Measurements from ENCODE around the gene SNX20. TPM values are rescaled to one million over a fixed set of nuclear protein-coding genes. Genes with fewer than 3 reads are reported as not detected.

Gene SNX20
- total and polyA plus RNA-seq, 9 donors, result 0.75 to 1.6 (median 1.3) TPM

DNA sequence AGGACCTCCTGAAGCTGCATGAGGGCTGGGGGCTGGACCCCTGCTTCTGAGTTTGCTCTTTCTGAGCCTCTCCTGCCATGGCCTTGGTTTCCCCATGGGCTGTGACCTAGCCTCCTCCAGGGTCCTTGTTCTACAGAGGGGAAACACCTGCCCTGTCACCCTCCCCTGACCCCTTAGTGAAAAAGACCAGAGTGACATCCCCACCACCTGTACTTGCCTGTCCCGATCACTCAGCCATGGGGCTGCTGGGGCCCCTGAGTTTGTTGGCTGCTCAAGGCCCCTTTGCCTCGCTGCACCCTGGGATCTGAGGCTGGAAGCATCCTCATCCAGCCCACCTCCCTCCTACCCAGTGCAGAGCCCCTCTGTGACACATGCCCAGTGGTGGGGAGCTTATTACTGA is 13.1 kb upstream of the SNX20 start:
- WGBS (ENCODE audit: insufficient coverage), result 90% methylated on average over 1 of the region's 2 CpGs
- no peak overlapping the region for H3K27ac ChIP-seq (ENCODE audit: low read length)
- no peak overlapping the region for H3K4me3 ChIP-seq (ENCODE audit: low read length)
- H3K4me1 ChIP-seq (ENCODE audit: control insufficient read depth, insufficient read depth, low read length), result peaks cover 46% of the 10 kb centered on the region
- peaks cover 6% of the 10 kb centered on the region for H3K27me3 ChIP-seq (ENCODE audit: control insufficient read depth, insufficient read depth, low read length)
- DNase-seq, result no peak
- H3K36me3 ChIP-seq (ENCODE audit: control insufficient read depth, insufficient read depth, low read length), result no peaks in the 10 kb centered on the region
- no peaks in the 10 kb centered on the region for H3K9me3 ChIP-seq (replicated peaks; ENCODE audit: control insufficient read depth, low read depth, low read length)

DNA sequence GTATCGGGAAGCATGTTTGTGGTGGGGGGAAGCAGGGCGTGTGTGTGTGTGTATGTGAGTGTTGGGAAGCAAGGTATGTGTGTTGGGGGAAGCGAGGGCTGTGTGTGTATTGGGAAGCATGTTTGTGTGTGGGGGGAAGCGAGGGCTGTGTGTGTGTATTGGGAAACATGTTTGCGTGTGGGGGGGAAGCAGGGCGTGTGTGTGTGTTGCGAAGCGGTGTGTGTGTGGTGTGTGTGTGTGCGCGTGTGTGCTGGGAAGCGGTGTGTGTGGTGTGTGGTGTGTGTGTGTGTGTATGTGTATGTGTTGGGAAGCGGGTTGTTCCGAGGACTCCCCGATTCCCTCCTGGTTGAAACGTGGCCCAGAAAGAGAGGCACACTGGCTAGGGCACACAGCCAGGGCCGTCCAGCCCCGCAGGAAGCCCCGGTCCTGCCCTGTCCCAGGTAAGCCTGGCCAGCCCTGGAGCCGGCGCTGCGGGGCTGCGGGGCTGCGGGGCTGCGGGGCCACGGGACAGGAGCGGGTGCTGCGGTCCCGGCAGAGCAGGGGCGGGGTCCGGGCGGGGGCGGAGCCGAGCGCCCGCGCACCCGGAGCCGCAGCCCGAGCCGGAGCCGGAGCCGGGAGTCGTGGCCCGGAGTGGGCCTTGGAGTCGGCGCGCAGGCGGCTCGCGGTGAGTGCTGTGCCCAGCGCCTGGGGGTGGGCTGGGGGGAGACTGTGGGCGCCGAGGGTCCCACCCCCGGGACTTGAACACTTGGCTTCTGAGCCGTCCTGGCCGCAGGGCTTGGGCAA is 12.1 kb upstream of the SNX20 start, which contains the start of gene NOD2:
NOD2 (plus strand) TSS at position 608 of the 783 bp plus-strand sequence. CDS start 5,890 bp downstream, outside the sequence.
- peaks cover 41% of the 10 kb centered on the region for H3K4me1 ChIP-seq (ENCODE audit: control insufficient read depth, insufficient read depth, low read length)
- WGBS (ENCODE audit: insufficient coverage), result 15% methylated on average over 55 of the region's 56 CpGs
- no peak within 1 kb of the TSS for H3K27ac ChIP-seq (ENCODE audit: low read length)
- DNase-seq, result no peak
- peaks cover 6% of the 10 kb centered on the region for H3K27me3 ChIP-seq (ENCODE audit: control insufficient read depth, insufficient read depth, low read length)
- no peaks in the 10 kb centered on the region for H3K36me3 ChIP-seq (ENCODE audit: control insufficient read depth, insufficient read depth, low read length)
- no peaks in the 10 kb centered on the region for H3K9me3 ChIP-seq (replicated peaks; ENCODE audit: control insufficient read depth, low read depth, low read length)
- peak within 1 kb of the TSS; percentile 34 for H3K4me3 ChIP-seq (ENCODE audit: low read length)

DNA sequence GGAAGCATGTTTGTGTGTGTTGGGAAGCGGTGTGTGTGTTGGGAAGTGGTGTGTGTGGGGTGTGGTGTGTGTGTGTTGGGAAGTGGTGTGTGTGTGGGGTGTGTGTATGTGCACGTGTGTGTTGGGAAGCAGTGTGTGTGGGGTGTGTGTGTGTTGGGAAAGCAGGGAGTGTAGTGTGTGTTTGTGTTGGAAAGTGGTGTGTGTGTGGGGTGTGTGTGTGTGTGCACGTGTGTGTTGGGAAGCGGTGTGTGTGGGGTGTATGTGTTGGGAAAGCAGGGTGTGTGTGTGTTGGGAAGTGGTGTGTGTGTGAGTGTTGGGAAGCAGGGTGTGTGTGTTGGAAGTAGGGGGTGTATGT is 11.5 kb upstream of the SNX20 start:
- DNase-seq, result no peak
- H3K36me3 ChIP-seq (ENCODE audit: control insufficient read depth, insufficient read depth, low read length), result no peaks in the 10 kb centered on the region
- peaks cover 6% of the 10 kb centered on the region for H3K27me3 ChIP-seq (ENCODE audit: control insufficient read depth, insufficient read depth, low read length)
- no peaks in the 10 kb centered on the region for H3K9me3 ChIP-seq (replicated peaks; ENCODE audit: control insufficient read depth, low read depth, low read length)
- no peak overlapping the region for H3K4me3 ChIP-seq (ENCODE audit: low read length)
- H3K4me1 ChIP-seq (ENCODE audit: control insufficient read depth, insufficient read depth, low read length), result peaks cover 41% of the 10 kb centered on the region
- no peak overlapping the region for H3K27ac ChIP-seq (ENCODE audit: low read length)
- 88% methylated on average over 4 of the region's 4 CpGs for WGBS (ENCODE audit: insufficient coverage)

DNA sequence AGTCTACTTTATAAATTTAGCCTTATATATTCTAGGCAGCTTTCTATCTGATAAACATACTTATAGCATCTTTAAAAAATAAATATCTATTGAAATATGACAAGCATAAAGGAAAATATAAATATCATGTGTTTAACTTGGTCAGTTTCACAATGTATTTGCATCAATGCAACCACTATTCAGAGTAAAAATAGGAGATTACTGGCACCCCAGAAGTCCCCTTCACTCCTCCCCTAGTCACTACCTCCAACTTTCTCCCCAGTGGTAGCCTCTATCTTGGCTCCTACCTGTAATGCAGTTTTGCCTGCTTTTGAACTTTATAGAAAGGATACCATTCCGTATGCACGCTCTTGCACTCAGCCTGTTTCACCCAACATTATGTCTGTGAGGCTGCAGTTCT is 9.1 kb upstream of the SNX20 start:
- Histone ChIP-seq H3K4me1 (ENCODE audit: control insufficient read depth, insufficient read depth, low read length) (peaks cover 18% of the 10 kb centered on the region), H3K4me3 (ENCODE audit: low read length) (no peak overlapping the region), H3K27me3 (ENCODE audit: control insufficient read depth, insufficient read depth, low read length) (peaks cover 4% of the 10 kb centered on the region), H3K27ac (ENCODE audit: low read length) (no peak overlapping the region), H3K36me3 (ENCODE audit: control insufficient read depth, insufficient read depth, low read length) (no peaks in the 10 kb centered on the region), H3K9me3 (replicated peaks; ENCODE audit: control insufficient read depth, low read depth, low read length) (no peaks in the 10 kb centered on the region)
- WGBS (ENCODE audit: insufficient coverage), result no CpG with 5 or more reads among the region's 2 CpGs
- DNase-seq, result no peak

DNA sequence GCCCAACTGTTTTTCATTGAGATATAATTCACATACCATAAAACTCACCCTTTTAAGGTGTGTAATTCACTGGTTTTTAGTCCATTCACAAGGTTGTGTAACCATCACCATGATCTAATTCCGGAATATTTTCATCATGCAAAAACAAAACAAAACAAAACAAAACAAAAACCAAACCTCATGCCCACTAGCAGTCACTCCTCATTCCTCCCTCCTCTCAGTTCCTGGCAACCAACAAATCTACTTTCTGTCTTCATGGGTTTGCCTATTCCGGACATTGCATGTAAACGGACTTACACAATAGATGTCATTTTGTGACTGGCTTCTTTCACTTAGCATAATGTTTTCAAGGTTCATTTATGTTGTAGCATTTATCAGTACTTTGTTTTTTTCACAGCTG is 7.8 kb upstream of the SNX20 start:
- no peak for DNase-seq
- H3K4me3 ChIP-seq (ENCODE audit: low read length), result no peak overlapping the region
- no CpG with 5 or more reads among the region's 3 CpGs for WGBS (ENCODE audit: insufficient coverage)
- H3K9me3 ChIP-seq (replicated peaks; ENCODE audit: control insufficient read depth, low read depth, low read length), result no peaks in the 10 kb centered on the region
- H3K4me1 ChIP-seq (ENCODE audit: control insufficient read depth, insufficient read depth, low read length), result peaks cover 15% of the 10 kb centered on the region
- no peaks in the 10 kb centered on the region for H3K36me3 ChIP-seq (ENCODE audit: control insufficient read depth, insufficient read depth, low read length)
- no peak overlapping the region for H3K27ac ChIP-seq (ENCODE audit: low read length)
- peaks cover 3% of the 10 kb centered on the region for H3K27me3 ChIP-seq (ENCODE audit: control insufficient read depth, insufficient read depth, low read length)

DNA sequence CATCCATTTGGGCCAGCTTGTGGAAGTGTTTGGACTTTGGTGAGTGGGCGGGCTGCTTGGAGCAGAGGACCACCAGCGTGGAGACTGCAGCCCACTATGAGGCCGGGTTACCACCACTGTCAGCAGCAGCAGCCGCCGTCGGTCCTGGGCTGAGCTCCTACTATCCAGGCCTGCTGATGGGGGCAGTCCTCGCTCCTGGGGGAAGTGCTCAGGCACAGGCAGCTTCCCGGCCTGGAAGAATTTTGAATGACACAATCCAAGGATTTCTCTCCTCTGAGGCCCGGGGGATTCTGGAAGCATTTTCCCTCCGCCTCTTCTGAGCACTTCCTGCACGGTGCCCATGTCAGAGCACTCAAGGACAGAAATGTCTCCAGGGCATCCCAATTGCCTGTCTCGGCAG is 7.0 kb upstream of the SNX20 start:
- H3K4me1 ChIP-seq (ENCODE audit: control insufficient read depth, insufficient read depth, low read length), result peaks cover 9% of the 10 kb centered on the region
- peak; percentile 47 for DNase-seq
- H3K4me3 ChIP-seq (ENCODE audit: low read length), result no peak overlapping the region
- H3K27ac ChIP-seq (ENCODE audit: low read length), result peak overlapping the region; percentile 21
- H3K9me3 ChIP-seq (replicated peaks; ENCODE audit: control insufficient read depth, low read depth, low read length), result no peaks in the 10 kb centered on the region
- H3K36me3 ChIP-seq (ENCODE audit: control insufficient read depth, insufficient read depth, low read length), result no peaks in the 10 kb centered on the region
- 7% methylated on average over 11 of the region's 12 CpGs for WGBS (ENCODE audit: insufficient coverage)
- no peaks in the 10 kb centered on the region for H3K27me3 ChIP-seq (ENCODE audit: control insufficient read depth, insufficient read depth, low read length)

DNA sequence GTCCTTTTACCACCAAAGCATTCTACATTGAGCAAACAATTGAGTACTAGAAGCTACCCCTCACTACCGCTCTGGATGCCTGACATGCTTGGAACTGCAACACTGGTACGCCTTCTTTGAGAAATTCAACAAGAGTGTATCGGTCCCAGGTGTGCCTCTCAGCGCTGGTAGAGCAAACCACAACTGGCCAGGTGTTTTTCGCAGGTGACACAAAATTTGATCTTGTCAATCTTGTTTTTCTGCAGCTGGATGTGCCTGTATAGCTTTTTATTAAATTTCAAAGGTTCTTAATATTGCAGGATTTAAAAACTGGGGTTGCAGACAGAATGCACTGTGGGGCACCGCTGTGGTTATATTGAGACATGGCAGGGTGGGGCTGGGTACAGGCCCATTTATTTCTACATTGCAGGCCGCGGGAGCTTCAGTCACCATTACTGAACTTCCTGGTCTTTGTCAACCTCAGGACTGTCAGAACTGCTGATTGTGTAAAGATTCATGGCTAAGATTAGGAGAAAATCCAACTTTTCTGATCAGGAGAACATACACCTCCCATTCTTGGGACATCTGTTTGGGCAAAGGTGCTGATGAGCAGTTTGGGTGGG is 4.5 kb upstream of the SNX20 start:
- Histone ChIP-seq H3K36me3 (ENCODE audit: control insufficient read depth, insufficient read depth, low read length) (no peaks in the 10 kb centered on the region), H3K9me3 (replicated peaks; ENCODE audit: control insufficient read depth, low read depth, low read length) (no peaks in the 10 kb centered on the region), H3K4me1 (ENCODE audit: control insufficient read depth, insufficient read depth, low read length) (peaks cover 20% of the 10 kb centered on the region), H3K27me3 (ENCODE audit: control insufficient read depth, insufficient read depth, low read length) (no peaks in the 10 kb centered on the region), H3K27ac (ENCODE audit: low read length) (no peak overlapping the region), H3K4me3 (ENCODE audit: low read length) (no peak overlapping the region)
- WGBS (ENCODE audit: insufficient coverage), result 93% methylated on average over 6 of the region's 8 CpGs
- no peak for DNase-seq

DNA sequence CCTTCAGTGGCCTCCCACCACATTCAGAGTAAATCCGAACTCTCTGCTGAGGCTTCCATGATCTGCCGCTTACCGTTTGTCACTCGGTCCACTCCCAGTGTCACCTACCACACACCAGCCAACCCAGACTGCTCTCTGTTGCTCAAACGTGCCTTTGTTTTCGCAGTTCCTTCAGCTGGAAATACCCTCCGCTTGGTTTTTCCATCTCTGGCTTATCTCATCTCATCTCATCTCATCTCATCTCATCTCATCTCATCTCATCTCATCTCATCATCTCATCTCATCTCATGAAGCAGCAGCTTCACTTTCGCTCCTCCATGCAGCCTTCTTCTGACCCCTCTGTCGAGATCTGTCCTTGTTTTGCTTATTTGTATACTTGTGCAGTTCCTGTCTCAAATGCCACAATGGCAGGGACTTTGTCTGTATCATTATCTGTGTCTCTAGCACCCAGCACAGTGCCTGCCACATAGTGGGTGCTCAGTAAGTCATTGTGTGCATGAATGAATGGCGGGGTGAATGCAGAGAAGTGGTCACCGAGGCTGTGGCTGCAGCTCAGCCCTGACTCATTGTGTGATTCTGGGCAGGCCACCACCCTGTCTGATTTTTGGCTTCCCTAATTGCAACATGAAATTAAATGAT is 3.8 kb upstream of the SNX20 start:
- Histone ChIP-seq H3K4me1 (ENCODE audit: control insufficient read depth, insufficient read depth, low read length) (peaks cover 26% of the 10 kb centered on the region), H3K9me3 (replicated peaks; ENCODE audit: control insufficient read depth, low read depth, low read length) (no peaks in the 10 kb centered on the region), H3K27me3 (ENCODE audit: control insufficient read depth, insufficient read depth, low read length) (no peaks in the 10 kb centered on the region), H3K36me3 (ENCODE audit: control insufficient read depth, insufficient read depth, low read length) (no peaks in the 10 kb centered on the region), H3K27ac (ENCODE audit: low read length) (no peak overlapping the region), H3K4me3 (ENCODE audit: low read length) (no peak overlapping the region)
- WGBS (ENCODE audit: insufficient coverage), result 79% methylated on average over 7 of the region's 11 CpGs
- no peak for DNase-seq

DNA sequence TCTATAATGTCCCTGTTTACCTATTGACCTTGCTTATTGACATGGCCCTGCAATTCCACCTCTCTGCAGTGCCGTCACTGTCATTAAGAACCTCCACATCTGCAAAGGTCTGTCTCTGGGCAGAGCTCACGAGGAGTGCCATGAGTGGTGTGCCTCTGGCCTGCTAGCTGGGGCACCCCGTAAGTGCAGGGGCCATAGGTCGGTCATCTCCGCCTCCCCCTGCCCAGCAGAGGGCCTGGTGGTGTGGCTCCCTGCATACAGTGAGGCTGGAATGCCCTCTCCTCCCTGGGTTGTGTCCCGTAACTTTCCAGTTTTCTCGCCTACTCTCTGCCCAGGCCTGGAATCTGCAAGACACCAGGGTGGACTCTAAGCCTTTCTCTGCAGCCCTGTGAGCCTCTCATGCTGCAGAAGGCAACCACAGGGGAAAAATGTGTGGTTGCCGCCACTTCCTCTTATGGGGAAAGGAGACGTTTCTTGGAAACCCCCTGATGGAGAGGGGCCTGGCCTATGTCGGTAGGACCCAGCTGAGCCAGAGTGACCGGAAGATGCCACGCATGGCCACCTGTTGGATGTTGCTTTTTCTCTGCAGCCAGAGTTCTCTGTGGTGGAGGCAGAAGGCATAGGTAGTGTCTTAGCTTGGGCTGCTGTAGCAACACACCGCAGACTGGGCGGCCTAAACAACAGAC is 2.7 kb upstream of the SNX20 start:
- H3K4me1 ChIP-seq (ENCODE audit: control insufficient read depth, insufficient read depth, low read length), result peaks cover 30% of the 10 kb centered on the region
- peak; percentile 50 for DNase-seq
- 78% methylated on average over 8 of the region's 14 CpGs for WGBS (ENCODE audit: insufficient coverage)

DNA sequence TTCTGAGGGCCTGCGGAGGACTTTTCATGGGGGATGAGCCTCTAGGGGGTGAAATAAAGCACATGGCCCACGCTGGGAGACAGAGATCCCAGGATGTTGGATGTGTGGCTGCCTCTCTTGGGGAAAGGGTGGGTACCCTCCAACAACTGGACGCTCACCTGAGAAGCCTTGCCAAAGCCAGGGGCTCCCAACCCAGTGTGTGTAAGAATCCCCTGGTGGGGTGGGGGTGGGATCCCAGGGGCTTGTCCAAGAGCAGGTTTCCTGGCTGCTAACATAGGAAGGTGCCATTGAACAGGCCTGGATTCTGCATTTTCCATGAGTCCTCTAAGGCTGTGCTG is 587 bp downstream of the SNX20 start:
- H3K9me3 ChIP-seq (replicated peaks; ENCODE audit: control insufficient read depth, low read depth, low read length), result no peaks in the 10 kb centered on the region
- no peaks in the 10 kb centered on the region for H3K36me3 ChIP-seq (ENCODE audit: control insufficient read depth, insufficient read depth, low read length)
- WGBS (ENCODE audit: insufficient coverage), result 81% methylated on average over 3 of the region's 3 CpGs
- DNase-seq, result no peak
- peak overlapping the region; percentile 29 for H3K27ac ChIP-seq (ENCODE audit: low read length)
- peak overlapping the region; percentile 8 for H3K4me3 ChIP-seq (ENCODE audit: low read length)
- no peaks in the 10 kb centered on the region for H3K27me3 ChIP-seq (ENCODE audit: control insufficient read depth, insufficient read depth, low read length)
- peaks cover 21% of the 10 kb centered on the region for H3K4me1 ChIP-seq (ENCODE audit: control insufficient read depth, insufficient read depth, low read length)

More for the DNA sequence above, 2.7 kb upstream of the SNX20 start:
- Histone ChIP-seq H3K27me3 (ENCODE audit: control insufficient read depth, insufficient read depth, low read length) (no peaks in the 10 kb centered on the region), H3K27ac (ENCODE audit: low read length) (no peak overlapping the region), H3K9me3 (replicated peaks; ENCODE audit: control insufficient read depth, low read depth, low read length) (no peaks in the 10 kb centered on the region), H3K36me3 (ENCODE audit: control insufficient read depth, insufficient read depth, low read length) (no peaks in the 10 kb centered on the region), H3K4me3 (ENCODE audit: low read length) (no peak overlapping the region)

All from muscle of leg (tissue), 11 donors.